A549 (cell line): ENCODE results near the gene HDHD5. TPM values are rescaled to one million over a fixed set of nuclear protein-coding genes. Genes with fewer than 3 reads are reported as not detected.

Experiments used
- ATAC-seq, 2 experiments: fragments of 200-7000 bp in 1 of 2; fragments of >200 bp in 1 of 2; cut with Nextera tagmentation in 1 of 2; cut with Tn5 transposase in 1 of 2; 3 replicates each; pipeline versions ENCODE4 v1.8.0 to v1.9.1; 2018 to 2020; ENCODE audit warnings: mild to moderate bottlenecking in 1 of 2, moderate library complexity in 1 of 2
- CTCF ChIA-PET: fragments of 300-600 bp; sonication (Branson Sonifier 250); formaldehyde crosslinking; extraction: SDS; loops from one replicate; lab custom pipeline; 2021; ENCODE audit warnings: antibody characterized with exemption, inconsistent platforms; lab: Yijun Ruan, JAX
- POLR2A ChIA-PET: fragments of 350-600 bp; formaldehyde crosslinking; extraction: SDS; loops from one replicate; lab custom pipeline; 2021; ENCODE audit warnings: antibody characterized with exemption, inconsistent platforms; lab: Yijun Ruan, JAX
- DNase-seq, 2 experiments: peaks; one replicate each; pipeline versions ENCODE4 v3.0.0 to v3.0.0-alpha.2; 2011 to 2016; ENCODE audit warnings: low read depth in 1 of 2, low spot score in 1 of 2
- FAIRE-seq: peaks from 2 replicates; lab custom pipeline; 2011; peaks lifted over from hg19 to GRCh38; lab: Jason Lieb, UNC
- H3K27ac ChIP-seq, 2 experiments: fragments of >200 bp; sonication (Bioruptor Twin); formaldehyde crosslinking; 3 replicates each; pipeline ENCODE4 v1.5.1; 2016 to 2017
- H3K4me1 ChIP-seq: fragments of >200 bp; sonication (Bioruptor Twin); formaldehyde crosslinking; 3 replicates; pipeline ENCODE4 v1.6.1; 2016
- H3K4me2 ChIP-seq: fragments of >200 bp; sonication (Bioruptor Twin); formaldehyde crosslinking; 3 replicates; pipeline ENCODE4 v1.6.1; 2016
- H3K4me3 ChIP-seq: fragments of >200 bp; sonication (Bioruptor Twin); formaldehyde crosslinking; 3 replicates; pipeline ENCODE4 v1.5.1; 2016
- H3K9me3 ChIP-seq: fragments of >200 bp; sonication (Bioruptor Twin); formaldehyde crosslinking; 3 replicates; pipeline ENCODE4 v1.6.1; 2016
- BHLHE40 ChIP-seq: IDR thresholded peaks from 2 replicates; pipeline ENCODE4 v1.6.1; 2012; ENCODE audit warnings: low read depth, low read length, inconsistent platforms
- CBX2 ChIP-seq: fragments of 200-600 bp; sonication (generic); IDR thresholded peaks from 2 replicates; pipeline ENCODE4 v1.6.1; 2016; ENCODE audit warnings: low read depth, mild to moderate bottlenecking, borderline replicate concordance
- ELK1 ChIP-seq: fragments of 150-350 bp; IDR thresholded peaks from 2 replicates; pipeline ENCODE4 v1.6.1; 2014; ENCODE audit warnings: low read depth, mild to moderate bottlenecking, low read length
- ESRRA ChIP-seq: fragments of 150-350 bp; IDR thresholded peaks from 2 replicates; pipeline ENCODE4 v1.6.1; 2014; ENCODE audit warnings: mild to moderate bottlenecking, low read length, borderline replicate concordance
- FOSL2 ChIP-seq, 2 experiments: fragments of 450-650 bp in 1 of 2; fragments of >200 bp in 1 of 2; sonication (Bioruptor Twin) in 1 of 2; formaldehyde crosslinking; IDR thresholded peaks; 2 replicates each; pipeline versions ENCODE4 v1.5.0 to v1.6.1; 2016 to 2020; ENCODE audit warnings: mild to moderate bottlenecking in 1 of 2, moderate library complexity in 1 of 2
- FOXS1 ChIP-seq: fragments of 250-450 bp; sonication (Bioruptor Pico); IDR thresholded peaks from 2 replicates; pipeline ENCODE4 v1.5.0; 2020; ENCODE audit warnings: mild to moderate bottlenecking, moderate library complexity
- GATA3 ChIP-seq: IDR thresholded peaks from 2 replicates; pipeline ENCODE4 v1.6.1; 2012; ENCODE audit warnings: borderline replicate concordance
- HOXA7 ChIP-seq: fragments of 250-450 bp; sonication (Bioruptor Pico); IDR thresholded peaks from 2 replicates; pipeline ENCODE4 v1.5.0; 2020; ENCODE audit warnings: mild to moderate bottlenecking, moderate library complexity
- HOXB13 ChIP-seq: fragments of 250-450 bp; sonication (Bioruptor Pico); IDR thresholded peaks from 2 replicates; pipeline ENCODE4 v1.5.0; 2020; ENCODE audit warnings: low read depth, mild to moderate bottlenecking, moderate library complexity
- KDM5A ChIP-seq: fragments of 200-600 bp; sonication (generic); IDR thresholded peaks from 2 replicates; pipeline ENCODE4 v1.6.1; 2016; ENCODE audit warnings: antibody characterized with exemption, mild to moderate bottlenecking
- MAX ChIP-seq: IDR thresholded peaks from 2 replicates; pipeline ENCODE4 v1.6.1; 2012
- MAZ ChIP-seq: fragments of 150-350 bp; IDR thresholded peaks from 2 replicates; pipeline ENCODE4 v1.6.1; 2014; ENCODE audit warnings: antibody characterized with exemption, low read depth, low read length, borderline replicate concordance
- PHF8 ChIP-seq: fragments of 200-600 bp; sonication (generic); IDR thresholded peaks from 2 replicates; pipeline ENCODE4 v1.6.1; 2016; ENCODE audit warnings: low read depth, mild to moderate bottlenecking, antibody characterized with exemption, moderate library complexity, borderline replicate concordance
- POLR2AphosphoS2 ChIP-seq: conservative IDR thresholded peaks from 2 replicates; pipeline ENCODE4 v1.6.1; 2012; ENCODE audit warnings: low read length, improper control_type of control experiment, inconsistent platforms
- RFX5 ChIP-seq: fragments of 450-650 bp; IDR thresholded peaks from 2 replicates; pipeline ENCODE4 v1.7.1; 2014; ENCODE audit warnings: antibody characterized with exemption, mild to moderate bottlenecking, moderate library complexity
- TP53 ChIP-seq: fragments of 250-450 bp; sonication (Bioruptor Pico); IDR thresholded peaks from 2 replicates; pipeline ENCODE4 v1.5.0; 2021; ENCODE audit warnings: mild to moderate bottlenecking, moderate library complexity
- ZC3H11A ChIP-seq: fragments of 450-650 bp; IDR thresholded peaks from 2 replicates; pipeline ENCODE4 v1.6.1; 2014; ENCODE audit warnings: antibody characterized with exemption, mild to moderate bottlenecking
- ZSCAN20 ChIP-seq: fragments of 250-450 bp; sonication (Bioruptor Pico); IDR thresholded peaks from 2 replicates; pipeline ENCODE4 v1.8.0; 2022; ENCODE audit warnings: mild to moderate bottlenecking, moderate library complexity
- WGBS: methylation state at CpG from one replicate; pipeline ENCODE4 v1.1.6; 2017; ENCODE audit errors: missing lambda C conversion rate; 5-methylcytosine and 5-hydroxymethylcytosine counted together
- polyA plus RNA-seq, 4 experiments: library from polyadenylated mRNA; depleted of rRNA in 3 of 4; stranded (reverse); fragments of >200 nt; fragmentation: RNase III in 1 of 4; extraction: RNeasy Plus Mini Kit Qiagen cat#74134 plus additional on column Dnase treatment in 1 of 4; gene quantifications; 2 replicates in 3 of 4; 3 replicates in 1 of 4; pipeline ENCODE4 v1.2.3, GENCODE V29; 2011 to 2017
- TF ChIP-seq, protein P1 (sequence below): IDR thresholded peaks from 2 replicates; pipeline ENCODE4 v1.6.1; 2012; ENCODE audit warnings: low read depth, borderline replicate concordance
- TF ChIP-seq, protein P2 (sequence below): IDR thresholded peaks from 2 replicates; pipeline ENCODE4 v1.6.1; 2012
- TF ChIP-seq, protein P3 (sequence below): fragments of 250-450 bp; sonication (Bioruptor Pico); IDR thresholded peaks from 2 replicates; pipeline ENCODE4 v1.5.0; 2020; ENCODE audit warnings: low read depth, mild to moderate bottlenecking, moderate library complexity

Gene HDHD5
- polyA plus RNA-seq, 2 of the 4 experiments (the other 2 are of a cell fraction): 19.7 to 35.5 TPM

- no peak for ATAC-seq
- Histone ChIP-seq H3K9me3 (no peaks in the 10 kb centered on the region), H3K4me2 (no peak overlapping the region), H3K27ac (no peak overlapping the region), H3K4me3 (no peak overlapping the region), H3K4me1 (no peaks in the 10 kb centered on the region)
- CTCF ChIA-PET: interaction anchor here (0.7 to 1.1 kb wide), 3 partner anchors 20 to 165 kb away, joined by 3 read pairs; no protein-coding TSS in a partner anchor
- no peak for FAIRE-seq
- no peak for TF ChIP-seq FOSL2 (IDR thresholded peaks at IDR 0.05)
- TF ChIP-seq FOSL2 (CRISPR knock-in tag; IDR thresholded peaks at IDR 0.05): no peak
- no peak for TF ChIP-seq ELK1
- TF ChIP-seq GATA3: no peak
- no peak for TF ChIP-seq HOXB13 (CRISPR knock-in tag)
- TF ChIP-seq, protein P1, sequence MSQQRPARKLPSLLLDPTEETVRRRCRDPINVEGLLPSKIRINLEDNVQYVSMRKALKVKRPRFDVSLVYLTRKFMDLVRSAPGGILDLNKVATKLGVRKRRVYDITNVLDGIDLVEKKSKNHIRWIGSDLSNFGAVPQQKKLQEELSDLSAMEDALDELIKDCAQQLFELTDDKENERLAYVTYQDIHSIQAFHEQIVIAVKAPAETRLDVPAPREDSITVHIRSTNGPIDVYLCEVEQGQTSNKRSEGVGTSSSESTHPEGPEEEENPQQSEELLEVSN: no peak
- no peak for TF ChIP-seq MAX
- no peak for TF ChIP-seq ZSCAN20 (CRISPR knock-in tag)
- no peak for TF ChIP-seq ESRRA
- TF ChIP-seq FOXS1 (CRISPR knock-in tag): no peak
- TF ChIP-seq PHF8: no peak
- TF ChIP-seq MAZ: no peak
- TF ChIP-seq POLR2AphosphoS2: no peak
- TF ChIP-seq, protein P2, sequence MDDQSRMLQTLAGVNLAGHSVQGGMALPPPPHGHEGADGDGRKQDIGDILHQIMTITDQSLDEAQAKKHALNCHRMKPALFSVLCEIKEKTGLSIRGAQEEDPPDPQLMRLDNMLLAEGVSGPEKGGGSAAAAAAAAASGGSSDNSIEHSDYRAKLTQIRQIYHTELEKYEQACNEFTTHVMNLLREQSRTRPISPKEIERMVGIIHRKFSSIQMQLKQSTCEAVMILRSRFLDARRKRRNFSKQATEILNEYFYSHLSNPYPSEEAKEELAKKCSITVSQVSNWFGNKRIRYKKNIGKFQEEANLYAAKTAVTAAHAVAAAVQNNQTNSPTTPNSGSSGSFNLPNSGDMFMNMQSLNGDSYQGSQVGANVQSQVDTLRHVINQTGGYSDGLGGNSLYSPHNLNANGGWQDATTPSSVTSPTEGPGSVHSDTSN: no peak
- DNase-seq: no peak
- POLR2A ChIA-PET: no interaction called here
- 92% methylated on average over 3 of the region's 6 CpGs for WGBS
Measured at GRCh38 chr22:17097701-17098100, 61.4 kb downstream of the HDHD5 start.

GRCh38 chr22:17097062-17097461 lies 62.0 kb downstream of the HDHD5 start:
- no peaks in the 10 kb centered on the region for H3K9me3 ChIP-seq
- no peak for FAIRE-seq
- 93% methylated on average over 6 of the region's 6 CpGs for WGBS
- DNase-seq: no peak
- no peak overlapping the region for H3K27ac ChIP-seq
- POLR2A ChIA-PET: no interaction called here
- CTCF ChIA-PET: interaction anchor here (0.6 to 1.3 kb wide), 5 partner anchors 20 to 404 kb away, joined by 3 read pairs; no protein-coding TSS in a partner anchor
- no peak overlapping the region for H3K4me3 ChIP-seq
- H3K4me1 ChIP-seq: no peaks in the 10 kb centered on the region
- no peak overlapping the region for H3K4me2 ChIP-seq
- TF ChIP-seq PHF8 (no peak), TP53 (CRISPR knock-in tag) (no peak), CBX2 (no peak), HOXA7 (CRISPR knock-in tag) (no peak), RFX5 (no peak), BHLHE40 (no peak), ZC3H11A (no peak), KDM5A (no peak)
- TF ChIP-seq, protein P3, sequence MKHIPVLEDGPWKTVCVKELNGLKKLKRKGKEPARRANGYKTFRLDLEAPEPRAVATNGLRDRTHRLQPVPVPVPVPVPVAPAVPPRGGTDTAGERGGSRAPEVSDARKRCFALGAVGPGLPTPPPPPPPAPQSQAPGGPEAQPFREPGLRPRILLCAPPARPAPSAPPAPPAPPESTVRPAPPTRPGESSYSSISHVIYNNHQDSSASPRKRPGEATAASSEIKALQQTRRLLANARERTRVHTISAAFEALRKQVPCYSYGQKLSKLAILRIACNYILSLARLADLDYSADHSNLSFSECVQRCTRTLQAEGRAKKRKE: no peak
- ATAC-seq: no peak
